Activated T-helper 2 cell treated with anti-CD3 and anti-CD28 coated beads, Interferon-gamma antibody, Interleukin-2, Interleukin-4, amounts not matched to agents 10 μg/mL and 5 μg/mL and 100 μg/mL, durations not matched to agents 14 hours and 24 hours and 36 hours (primary cell): ENCODE results near the gene FAM47E. TPM values are rescaled to one million over a fixed set of nuclear protein-coding genes. Genes with fewer than 3 reads are reported as not detected.

ENCODE experiments used
- DNase-seq: peaks from one replicate; pipeline ENCODE4 v3.0.0; 2021; ENCODE audit warnings: low spot score
- H3K27ac Mint-ChIP-seq: one replicate; pipeline ENCODE4 v1.8.0; 2021; ENCODE audit warnings: mixed read lengths
- H3K27me3 Mint-ChIP-seq: one replicate; pipeline ENCODE4 v1.8.0; 2021; ENCODE audit warnings: low read depth, mixed read lengths
- H3K36me3 Mint-ChIP-seq: one replicate; pipeline ENCODE4 v1.8.0; 2021; ENCODE audit warnings: low read depth, mixed read lengths
- H3K4me1 Mint-ChIP-seq: one replicate; pipeline ENCODE4 v1.8.0; 2021; ENCODE audit warnings: low read depth, mixed read lengths
- H3K4me3 Mint-ChIP-seq: one replicate; pipeline ENCODE4 v1.8.0; 2021; ENCODE audit warnings: low read depth, mild to moderate bottlenecking, moderate library complexity, mixed read lengths
- H3K9me3 Mint-ChIP-seq: one replicate; pipeline ENCODE4 v1.8.0; 2021; ENCODE audit warnings: mixed read lengths
- intact Hi-C: fragments of 100-400 bp; cut with micrococcal nuclease; formaldehyde crosslinking; loops from one replicate; pipeline ENCODE4 v1.15.1; 2023
- total RNA-seq: library from RNA; stranded (reverse); gene quantifications from 2 replicates; pipeline ENCODE4 v1.2.3, GENCODE V29; 2022

The FAM47E gene
- total RNA-seq, 1 donor from 2014 or later: not detected

- Mint-ChIP-seq H3K27me3 (peaks cover 12% of the 10 kb centered on the region), H3K4me3 (no peak overlapping the region), H3K27ac (no peak overlapping the region), H3K36me3 (peaks cover 6% of the 10 kb centered on the region), H3K4me1 (peaks cover 44% of the 10 kb centered on the region), H3K9me3 (peaks cover 27% of the 10 kb centered on the region)
- intact Hi-C loops: loop anchor here (5.0 to 10.0 kb wide), 3 partner anchors 243 to 725 kb away; partner anchors contain the start of gene CXCL10
- DNase-seq: no peak
Measured at GRCh38 chr4:76300012-76300411, 48.5 kb downstream of the FAM47E start.

- Mint-ChIP-seq H3K27me3 (peaks cover 9% of the 10 kb centered on the region), H3K36me3 (peaks cover 6% of the 10 kb centered on the region), H3K27ac (peak overlapping the region; percentile 5), H3K9me3 (peaks cover 23% of the 10 kb centered on the region), H3K4me1 (peaks cover 49% of the 10 kb centered on the region), H3K4me3 (no peak overlapping the region)
- intact Hi-C loops: loop anchor here (1.0 to 10.0 kb wide), 4 partner anchors 87 to 724 kb away; partner anchors contain the start of gene CXCL10
- peak; percentile 37 for DNase-seq
Measured at GRCh38 chr4:76301068-76301774, 49.7 kb downstream of the FAM47E start.

- intact Hi-C loops: loop anchor here (1.0 to 10.0 kb wide), 4 partner anchors 87 to 723 kb away; partner anchors contain the start of gene CXCL10
- Mint-ChIP-seq H3K27me3 (peaks cover 11% of the 10 kb centered on the region), H3K4me1 (peaks cover 49% of the 10 kb centered on the region), H3K36me3 (peaks cover 6% of the 10 kb centered on the region), H3K9me3 (peaks cover 17% of the 10 kb centered on the region), H3K27ac (peak overlapping the region; percentile 5), H3K4me3 (no peak overlapping the region)
- DNase-seq: no peak
Measured at GRCh38 chr4:76301775-76302162, 50.2 kb downstream of the FAM47E start.

- Mint-ChIP-seq H3K4me1 (peaks cover 49% of the 10 kb centered on the region), H3K36me3 (peaks cover 6% of the 10 kb centered on the region), H3K27ac (no peak overlapping the region), H3K4me3 (no peak overlapping the region), H3K9me3 (peaks cover 6% of the 10 kb centered on the region), H3K27me3 (peaks cover 18% of the 10 kb centered on the region)
- intact Hi-C loops: loop anchor here (5.0 to 10.0 kb wide), 3 partner anchors 246 to 722 kb away; partner anchors contain the start of gene CXCL10
- DNase-seq: no peak
Measured at GRCh38 chr4:76302826-76303438, 51.4 kb downstream of the FAM47E start.

GRCh38 chr4:76305033-76305687 is 53.6 kb downstream of the FAM47E start:
- Mint-ChIP-seq H3K27ac (no peak overlapping the region), H3K9me3 (no peaks in the 10 kb centered on the region), H3K36me3 (no peaks in the 10 kb centered on the region), H3K4me1 (peaks cover 44% of the 10 kb centered on the region), H3K27me3 (peaks cover 36% of the 10 kb centered on the region), H3K4me3 (peak overlapping the region; percentile 45)
- intact Hi-C loops: loop anchor here (10.0 kb wide), 2 partner anchors 280 to 720 kb away; partner anchors contain the start of gene CXCL10
- DNase-seq: no peak

- DNase-seq: peak; percentile 23
- intact Hi-C loops: loop anchor here (10.0 kb wide), 2 partner anchors 281 to 719 kb away; partner anchors contain the start of gene CXCL10
- peak within 1 kb of the TSS; percentile 57 for H3K4me3 Mint-ChIP-seq
- no peaks in the 10 kb centered on the region for H3K36me3 Mint-ChIP-seq
- H3K27ac Mint-ChIP-seq: no peak within 1 kb of the TSS
- H3K27me3 Mint-ChIP-seq: peaks cover 41% of the 10 kb centered on the region
- no peaks in the 10 kb centered on the region for H3K9me3 Mint-ChIP-seq
- peaks cover 33% of the 10 kb centered on the region for H3K4me1 Mint-ChIP-seq
Measured at GRCh38 chr4:76305971-76306881, 54.7 kb downstream of the FAM47E start, which contains the start of gene STBD1. Gene STBD1, plus strand, starts transcription at chr4:76306733. Its CDS starts 37 bp downstream, at chr4:76306770.

DNA sequence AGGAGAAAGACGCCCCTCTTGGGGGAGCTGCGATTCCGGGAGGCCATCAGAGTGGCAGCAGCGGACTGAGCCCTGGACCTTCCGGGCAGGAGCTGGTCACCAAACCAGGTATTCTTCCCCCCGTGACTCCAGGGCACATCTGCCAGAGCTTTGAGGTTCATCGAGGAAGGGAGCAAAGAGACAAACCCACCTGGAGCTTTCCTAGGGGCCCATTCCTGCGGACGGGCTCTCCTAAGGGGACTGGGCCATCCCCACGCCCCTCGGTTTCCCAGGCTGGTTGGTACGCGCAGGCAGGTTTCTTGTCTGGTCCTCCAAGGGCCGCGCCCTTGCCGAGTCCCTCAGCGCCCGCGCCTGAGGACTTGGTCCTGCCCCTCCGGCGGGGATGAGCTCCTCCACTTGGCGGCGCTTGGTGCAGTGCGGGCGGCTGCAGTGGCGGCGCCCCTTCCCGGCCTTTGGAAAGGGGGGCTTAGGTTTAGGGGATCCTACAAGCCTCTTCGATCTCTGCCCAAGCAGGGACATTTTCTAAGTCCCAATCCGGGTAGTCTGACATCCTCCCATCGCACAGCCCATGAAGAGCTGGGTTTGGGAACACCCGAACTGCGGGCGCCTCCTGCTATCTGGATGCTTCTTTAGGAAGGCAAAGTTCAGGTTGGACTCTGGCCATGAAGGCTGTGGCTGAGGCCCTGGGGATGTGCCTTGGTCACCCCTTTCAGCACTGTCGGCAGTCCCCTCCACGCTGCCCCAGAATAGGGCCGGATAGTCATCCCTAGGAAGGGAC is 55.5 kb downstream of the FAM47E start:
- Mint-ChIP-seq H3K27me3 (peaks cover 45% of the 10 kb centered on the region), H3K36me3 (no peaks in the 10 kb centered on the region), H3K4me3 (peak overlapping the region; percentile 57), H3K9me3 (no peaks in the 10 kb centered on the region), H3K4me1 (peaks cover 25% of the 10 kb centered on the region), H3K27ac (no peak overlapping the region)
- no peak for DNase-seq
- intact Hi-C loops: loop anchor here (10.0 kb wide), 2 partner anchors 282 to 718 kb away; partner anchors contain the start of gene CXCL10

DNA sequence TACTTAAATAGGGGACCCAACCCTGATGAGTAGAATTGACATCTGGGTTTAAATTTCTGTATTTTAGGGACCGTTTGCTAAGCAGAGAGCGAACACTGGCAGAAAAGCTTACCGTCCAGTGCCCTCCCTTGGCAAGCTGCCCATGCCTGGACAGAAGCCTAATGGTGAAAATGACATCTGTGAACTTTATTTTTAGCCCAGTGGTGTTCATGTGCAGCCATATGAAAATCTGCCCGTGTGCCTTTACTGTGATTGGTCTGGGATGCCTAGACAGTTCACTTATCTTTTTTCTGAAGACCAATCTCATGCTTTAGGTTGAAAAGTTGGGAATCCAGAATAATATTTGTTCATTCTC is 56.1 kb downstream of the FAM47E start:
- H3K27me3 Mint-ChIP-seq: peaks cover 45% of the 10 kb centered on the region

DNA sequence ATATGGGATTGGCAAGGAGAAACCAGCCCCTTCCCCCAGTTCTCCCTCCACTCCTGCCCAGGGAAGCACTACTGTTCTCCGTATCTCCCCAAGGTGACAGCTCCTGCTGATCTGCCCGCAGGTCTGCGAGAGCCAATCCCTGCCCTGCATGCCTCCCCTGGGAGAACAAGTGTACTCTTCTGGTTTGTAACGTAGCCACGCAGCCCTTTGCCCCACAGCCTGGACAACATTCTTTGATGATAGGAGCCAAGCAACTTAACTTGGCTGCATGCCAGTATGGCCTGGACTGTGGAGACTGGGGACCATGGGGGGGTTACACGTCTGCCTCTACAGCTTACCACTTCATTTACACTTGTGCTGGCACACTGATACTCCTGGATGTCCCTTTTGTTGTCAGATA is 57.0 kb downstream of the FAM47E start:
- Mint-ChIP-seq H3K36me3 (no peaks in the 10 kb centered on the region), H3K9me3 (no peaks in the 10 kb centered on the region), H3K27ac (no peak overlapping the region), H3K27me3 (peaks cover 42% of the 10 kb centered on the region), H3K4me1 (peaks cover 14% of the 10 kb centered on the region), H3K4me3 (no peak overlapping the region)
- intact Hi-C loops: loop anchor here (10.0 kb wide), 2 partner anchors 284 to 716 kb away; partner anchors contain the start of gene CXCL10
- DNase-seq: no peak

More for the DNA sequence above, 56.1 kb downstream of the FAM47E start:
- peak overlapping the region; percentile 57 for H3K4me3 Mint-ChIP-seq
- DNase-seq: no peak
- no peak overlapping the region for H3K27ac Mint-ChIP-seq
- peaks cover 20% of the 10 kb centered on the region for H3K4me1 Mint-ChIP-seq
- no peaks in the 10 kb centered on the region for H3K9me3 Mint-ChIP-seq
- H3K36me3 Mint-ChIP-seq: no peaks in the 10 kb centered on the region
- intact Hi-C loops: loop anchor here (10.0 kb wide), 2 partner anchors 283 to 717 kb away; partner anchors contain the start of gene CXCL10

DNA sequence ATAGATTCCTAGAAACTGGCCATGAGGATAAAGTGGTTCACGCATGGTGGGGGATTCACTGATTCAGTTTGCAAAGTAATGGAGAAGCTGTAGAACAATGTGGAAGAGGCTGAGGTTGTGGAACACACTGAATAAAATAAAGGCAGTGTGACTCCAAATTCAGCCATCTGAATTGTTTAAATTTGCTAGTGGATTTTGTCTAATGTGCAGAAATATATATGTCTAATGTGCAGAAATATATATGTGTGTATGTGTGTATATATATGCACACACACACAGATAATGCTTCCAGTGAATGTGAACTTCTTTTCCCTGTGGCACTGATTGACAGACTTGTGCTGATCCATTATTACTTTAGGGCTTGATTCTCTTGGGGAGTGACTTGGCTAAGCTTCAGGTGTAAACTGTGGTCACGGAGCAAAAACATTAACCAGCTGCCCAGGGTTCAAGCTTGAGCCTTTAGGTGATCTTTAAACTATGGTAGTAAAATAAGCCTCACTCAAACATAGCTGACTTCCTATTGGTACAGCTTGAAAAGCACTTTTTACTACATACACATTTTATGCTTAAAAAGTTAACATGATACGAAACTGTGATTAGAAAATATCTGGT is 58.5 kb downstream of the FAM47E start:
- Mint-ChIP-seq H3K27ac (no peak overlapping the region), H3K4me3 (no peak overlapping the region), H3K27me3 (peaks cover 41% of the 10 kb centered on the region), H3K9me3 (peaks cover under 1% of the 10 kb centered on the region), H3K4me1 (peaks cover 5% of the 10 kb centered on the region), H3K36me3 (no peaks in the 10 kb centered on the region)
- intact Hi-C loops: loop anchor here (10.0 kb wide), 2 partner anchors 285 to 715 kb away; partner anchors contain the start of gene CXCL10
- no peak for DNase-seq

DNA sequence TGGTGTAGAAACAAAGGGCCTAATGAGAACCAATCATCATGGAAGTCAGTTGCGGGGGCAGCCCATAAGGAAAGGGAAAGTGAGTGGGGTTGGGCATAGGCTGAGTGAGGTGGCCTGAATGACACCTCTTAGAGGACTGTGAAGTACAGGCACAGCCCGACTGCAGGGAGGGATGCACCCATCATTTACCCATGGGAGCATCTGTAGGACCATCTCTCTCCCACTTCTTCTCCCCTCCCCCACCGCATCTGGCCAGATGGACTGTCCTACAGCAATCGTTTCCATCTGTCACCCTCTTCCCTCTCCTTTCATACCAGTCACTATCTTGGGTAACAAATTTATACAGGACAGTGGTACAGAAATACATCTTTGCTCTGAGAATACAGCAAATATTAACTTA is 59.2 kb downstream of the FAM47E start:
- Mint-ChIP-seq H3K4me1 (no peaks in the 10 kb centered on the region), H3K36me3 (no peaks in the 10 kb centered on the region), H3K27ac (no peak overlapping the region), H3K9me3 (peaks cover 5% of the 10 kb centered on the region), H3K27me3 (peaks cover 41% of the 10 kb centered on the region), H3K4me3 (no peak overlapping the region)
- no peak for DNase-seq
- intact Hi-C loops: no loop called here
